GM21529 (cell line): ENCODE measurements around the gene PPFIA4.

Experiments used
- ATAC-seq: cut with Tn5 transposase; IDR thresholded peaks from one replicate; pipeline ENCODE4 v1.9.1; 2021; ENCODE audit not compliant: unreplicated experiment

Gene PPFIA4

DNA sequence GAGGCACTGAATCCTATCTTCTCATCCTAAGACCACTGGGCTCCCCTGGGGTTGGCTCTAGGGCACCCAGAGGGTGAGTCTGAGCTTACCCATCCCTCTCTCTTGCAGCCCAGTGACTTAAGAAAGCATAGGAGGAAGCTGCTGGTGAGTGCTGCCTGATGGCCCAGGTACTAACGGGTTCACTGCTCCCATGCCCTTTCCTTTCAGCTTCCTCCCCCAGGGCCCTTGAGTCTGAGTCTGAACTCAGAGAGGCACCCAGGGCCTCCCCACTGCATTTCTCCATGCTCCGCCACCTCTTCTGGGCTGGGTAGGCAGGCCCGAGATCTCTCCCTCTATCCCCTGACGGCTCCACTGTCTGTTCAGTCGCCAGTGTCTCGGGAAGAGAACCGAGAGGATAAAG lies 29.7 kb downstream of the PPFIA4 start:
- no peak for ATAC-seq

- no peak for ATAC-seq
These were observed 30.2 kb downstream of the PPFIA4 start for GRCh38 chr1:203056516-203056915.

DNA sequence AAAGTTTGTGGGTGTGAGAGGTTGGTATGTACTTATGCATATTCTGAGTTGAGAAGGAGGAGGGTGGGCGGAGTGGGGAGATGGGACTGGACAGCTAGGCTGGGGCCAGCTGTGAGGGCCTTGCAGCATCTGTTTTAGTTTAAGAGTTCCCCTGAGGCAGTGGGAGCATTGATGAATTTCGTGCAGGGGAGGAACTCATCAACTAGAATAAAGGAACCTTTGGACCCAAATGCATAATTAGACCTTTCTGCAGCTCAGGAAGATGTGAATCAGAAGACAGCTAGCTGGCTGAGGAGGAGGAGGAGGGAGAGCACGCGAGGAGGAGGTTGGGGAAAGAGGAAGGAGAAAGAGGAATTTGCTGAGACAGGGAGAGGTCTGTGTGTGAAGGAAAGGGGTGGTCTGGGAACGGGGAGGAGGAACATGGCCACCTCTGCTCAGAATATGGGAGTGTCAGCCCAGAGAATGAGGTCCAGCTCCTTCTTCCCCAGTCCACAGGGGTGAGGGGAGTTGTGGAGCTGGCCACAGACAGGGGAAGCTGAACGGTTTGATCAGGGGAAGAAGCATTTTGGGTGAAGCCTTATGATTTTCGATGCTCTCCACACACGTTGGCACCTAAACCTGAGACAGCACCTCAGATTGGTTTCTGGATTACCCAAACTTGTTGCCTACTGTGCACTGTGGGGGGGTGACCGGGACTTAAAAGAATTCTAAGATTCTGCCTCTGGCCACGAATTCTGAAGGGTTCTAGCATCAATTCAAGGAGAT lies 31.8 kb downstream of the PPFIA4 start:
- ATAC-seq: no peak

DNA sequence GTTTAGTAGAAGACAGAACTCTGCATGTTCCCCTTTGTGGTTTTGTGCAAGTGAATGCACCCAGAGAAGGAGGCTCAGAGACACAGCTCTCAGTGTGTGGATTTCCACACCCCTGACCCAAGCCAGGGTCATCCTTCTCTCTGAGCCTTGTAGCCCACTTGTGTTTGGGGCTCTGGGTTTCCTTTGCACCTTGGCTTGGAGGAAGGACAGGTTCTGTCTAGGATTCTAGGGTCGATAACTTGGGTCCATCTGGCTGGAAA lies 32.3 kb downstream of the PPFIA4 start:
- no peak for ATAC-seq

- no peak for ATAC-seq
These were observed 33.2 kb downstream of the PPFIA4 start for GRCh38 chr1:203059485-203059884.

GRCh38 chr1:203060115-203060514 lies 33.8 kb downstream of the PPFIA4 start:
- no peak for ATAC-seq

DNA sequence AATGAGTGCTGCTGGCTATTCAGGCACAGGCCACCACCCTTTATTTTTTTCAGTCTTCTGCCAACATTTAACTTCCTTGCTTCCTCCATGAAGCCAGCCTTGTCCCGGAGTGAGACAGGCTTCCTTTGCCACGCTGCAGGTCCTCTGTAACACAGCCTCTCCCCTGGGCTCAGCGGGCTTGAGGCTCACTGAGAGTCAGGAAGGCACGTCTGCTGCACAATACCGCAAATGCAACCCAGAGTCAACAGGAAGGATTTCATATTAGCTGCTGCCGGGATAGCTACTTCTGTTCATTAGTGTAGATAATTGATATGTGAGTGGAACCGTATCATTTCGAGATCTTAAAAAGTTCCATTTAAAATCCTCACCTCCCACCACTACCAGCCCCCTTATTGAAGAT lies 37.0 kb downstream of the PPFIA4 start:
- no peak for ATAC-seq

DNA sequence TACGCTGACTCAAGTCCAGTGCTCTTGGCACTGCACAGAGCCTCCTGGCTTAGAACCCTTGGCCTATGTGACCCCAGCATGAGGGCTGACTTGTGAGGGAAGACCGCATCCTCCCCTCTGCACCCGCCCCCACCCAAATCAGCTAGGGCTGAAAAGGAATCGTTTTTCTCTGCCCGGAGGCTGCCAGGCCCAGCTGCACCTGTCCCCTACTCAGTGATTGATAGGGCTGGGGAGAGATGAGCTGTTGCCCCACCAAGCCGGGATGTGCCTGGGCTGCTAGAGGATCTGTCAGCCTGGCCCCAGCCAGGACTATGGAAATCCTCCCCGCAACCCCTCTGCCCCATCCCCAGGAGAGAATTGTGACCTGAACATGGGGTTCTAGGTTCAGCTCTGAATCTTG lies 38.9 kb downstream of the PPFIA4 start:
- ATAC-seq: no peak

DNA sequence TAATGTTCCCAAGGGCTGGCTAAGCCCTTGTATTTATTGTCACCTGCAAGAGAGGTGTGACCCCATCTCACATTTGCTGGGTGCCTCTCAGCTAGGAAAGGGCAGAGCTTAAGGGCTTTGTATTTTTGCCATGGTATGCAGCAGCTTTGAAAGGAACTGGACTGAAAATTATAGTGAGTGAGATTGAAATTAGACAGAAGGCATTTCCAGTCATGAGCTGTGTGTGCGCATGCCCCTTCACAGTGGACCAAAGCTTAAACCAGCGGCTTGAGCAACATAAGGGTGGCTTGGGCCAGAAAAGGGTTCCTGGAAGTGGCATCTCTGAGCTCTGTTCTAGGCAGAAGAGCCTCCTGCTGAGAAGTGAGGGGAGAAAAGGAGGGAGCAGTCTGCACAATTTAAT lies 39.7 kb downstream of the PPFIA4 start:
- no peak for ATAC-seq

- no peak for ATAC-seq
These were observed 40.7 kb downstream of the PPFIA4 start for GRCh38 chr1:203066965-203067364.

GRCh38 chr1:203069030-203069747 lies 42.9 kb downstream of the PPFIA4 start:
- no peak for ATAC-seq

DNA sequence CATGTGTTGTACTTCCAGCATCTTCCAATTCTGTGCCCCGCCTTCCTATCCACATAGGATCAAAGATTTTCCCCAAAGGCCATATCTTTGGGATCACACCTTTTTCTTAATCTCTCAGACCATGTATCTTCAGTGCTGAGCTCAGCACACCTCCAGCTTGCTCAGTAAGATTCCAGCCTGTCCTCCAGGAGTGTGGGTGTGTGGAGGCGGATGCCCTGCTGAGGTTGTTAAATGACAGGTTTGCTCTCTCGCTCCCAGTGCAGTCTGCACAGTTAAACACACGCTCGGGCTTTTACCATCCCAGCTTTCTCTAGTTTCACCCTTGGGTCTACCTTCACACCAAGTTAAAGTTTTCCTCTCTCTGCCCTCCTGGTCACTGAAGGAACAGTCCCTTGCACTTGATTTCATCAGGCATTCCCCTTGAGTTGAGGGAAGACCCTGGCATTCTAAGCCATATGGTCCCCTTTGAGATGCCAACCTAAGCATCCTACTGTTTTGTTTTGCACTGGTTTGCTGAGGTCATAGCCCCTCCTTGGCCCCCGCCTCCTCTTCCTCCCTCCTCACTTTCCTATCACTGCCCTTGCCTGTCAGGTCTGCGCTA lies 45.8 kb downstream of the PPFIA4 start:
- no peak for ATAC-seq

DNA sequence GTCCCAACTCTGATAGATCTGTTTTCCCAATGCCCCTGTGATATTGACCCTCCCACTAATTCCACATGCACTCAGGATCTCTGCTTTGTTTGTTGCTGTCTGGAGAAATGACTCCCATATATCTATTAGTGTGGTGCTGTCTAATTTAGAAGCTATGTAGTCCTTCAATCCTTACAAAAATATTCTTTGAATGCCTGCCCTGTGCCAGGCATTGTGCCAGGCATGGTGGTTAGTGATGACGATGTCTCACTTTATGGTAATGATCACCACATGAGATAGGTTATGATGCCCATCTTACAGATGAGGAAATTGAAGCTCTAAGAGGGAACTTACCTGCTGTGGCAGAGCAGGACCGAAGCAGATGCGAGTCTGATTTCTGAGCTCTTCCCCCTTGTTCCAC lies 46.6 kb downstream of the PPFIA4 start:
- no peak for ATAC-seq

DNA sequence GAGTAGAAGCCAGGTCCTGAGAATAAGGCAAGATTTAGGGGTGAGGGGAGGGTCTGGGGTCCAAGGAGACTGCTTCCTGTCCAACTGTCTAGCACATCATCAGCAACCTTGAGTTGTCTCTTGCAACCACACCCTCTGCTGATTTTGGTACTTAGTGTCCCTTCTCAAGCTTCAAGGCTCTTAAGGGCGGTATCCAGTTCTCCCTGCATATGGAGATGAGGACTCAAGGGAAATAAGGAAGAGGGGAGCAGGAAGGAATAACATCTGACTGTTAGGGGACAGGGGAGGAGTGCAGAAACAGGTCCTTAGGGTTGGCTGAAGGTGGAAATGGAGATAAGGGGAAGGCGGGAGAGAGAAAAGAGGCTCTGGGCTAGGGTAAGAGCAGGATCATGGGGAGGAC lies 47.2 kb downstream of the PPFIA4 start:
- ATAC-seq: no peak

DNA sequence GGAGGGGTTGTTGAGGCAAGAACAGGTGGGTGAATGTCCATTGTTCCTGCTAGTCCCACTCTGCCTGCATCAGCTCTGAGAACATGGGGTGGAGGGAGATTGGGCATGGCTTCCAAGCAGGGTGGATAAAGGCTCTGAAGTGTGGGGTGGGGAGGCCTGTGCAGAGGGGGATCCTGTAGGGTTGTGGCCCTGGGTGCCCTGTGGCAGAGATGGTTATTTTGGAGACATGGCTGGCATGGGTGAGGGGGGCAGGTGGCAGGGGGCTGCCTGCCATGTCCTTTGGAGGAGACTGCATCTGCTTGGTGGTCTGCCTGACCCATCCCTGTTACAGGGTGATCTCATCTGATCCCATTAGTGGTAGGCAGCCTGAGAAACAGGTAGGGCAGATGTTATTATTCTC lies 48.3 kb downstream of the PPFIA4 start:
- ATAC-seq: no peak

DNA sequence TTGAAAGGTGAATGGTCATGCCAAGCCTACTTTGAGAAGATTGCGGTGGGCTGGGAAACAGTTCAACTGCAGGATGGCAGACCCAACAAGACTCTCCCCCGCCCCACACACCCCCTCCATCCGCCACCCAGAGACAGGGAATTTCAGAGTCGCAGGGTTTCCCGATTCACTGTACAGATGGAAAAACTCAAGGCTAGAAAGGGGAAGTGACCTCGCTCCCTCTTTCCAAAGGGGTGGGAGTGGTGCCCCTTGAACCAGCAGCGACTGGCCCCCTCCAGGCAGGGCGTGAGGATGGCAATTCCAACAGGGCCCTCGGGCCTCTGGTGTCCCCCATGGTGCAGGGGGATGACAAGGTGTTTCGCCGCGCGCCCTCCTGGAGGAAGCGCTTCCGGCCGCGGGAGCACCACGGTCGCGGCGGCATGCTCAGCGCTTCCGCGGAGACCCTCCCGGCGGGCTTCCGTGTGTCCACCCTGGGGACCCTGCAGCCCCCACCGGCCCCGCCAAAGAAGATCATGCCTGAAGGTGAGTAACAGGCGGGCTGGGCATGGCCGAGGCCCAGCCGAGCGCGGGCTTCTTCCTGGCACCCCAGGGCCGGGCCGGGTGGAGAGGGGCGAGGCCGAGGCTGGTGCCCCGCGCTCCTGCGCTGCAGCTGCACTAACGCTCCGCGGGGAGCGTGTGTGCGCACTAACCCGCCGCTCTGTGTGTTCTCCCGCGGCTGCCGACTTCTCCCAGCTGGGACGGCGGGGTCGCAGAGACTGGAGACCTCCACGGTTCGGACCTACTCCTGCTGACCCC lies 49.1 kb downstream of the PPFIA4 start:
- no peak for ATAC-seq

DNA sequence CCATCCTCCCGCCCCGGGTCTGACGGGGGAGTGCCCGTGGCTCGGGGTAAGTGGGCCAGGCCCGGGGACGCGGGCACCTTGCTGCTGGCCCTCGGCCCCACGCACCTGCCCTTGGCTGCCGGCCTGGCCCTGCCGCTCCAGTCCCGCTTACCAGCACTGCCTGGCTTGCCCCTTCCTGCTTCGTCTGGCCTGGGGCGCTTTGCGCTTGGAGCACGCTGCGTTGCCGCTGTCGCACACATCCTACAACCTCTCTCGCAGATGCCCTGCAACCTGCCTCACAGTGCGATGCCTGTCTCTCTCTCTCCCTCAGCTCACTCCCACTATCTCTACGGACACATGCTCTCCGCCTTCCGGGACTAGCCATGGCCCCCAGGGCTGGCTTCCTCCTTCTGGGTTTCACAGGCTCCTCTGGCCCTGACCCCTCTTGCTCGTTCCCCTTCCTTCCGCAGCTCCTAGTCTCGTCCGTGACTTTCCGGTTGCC lies 49.8 kb downstream of the PPFIA4 start:
- no peak for ATAC-seq

DNA sequence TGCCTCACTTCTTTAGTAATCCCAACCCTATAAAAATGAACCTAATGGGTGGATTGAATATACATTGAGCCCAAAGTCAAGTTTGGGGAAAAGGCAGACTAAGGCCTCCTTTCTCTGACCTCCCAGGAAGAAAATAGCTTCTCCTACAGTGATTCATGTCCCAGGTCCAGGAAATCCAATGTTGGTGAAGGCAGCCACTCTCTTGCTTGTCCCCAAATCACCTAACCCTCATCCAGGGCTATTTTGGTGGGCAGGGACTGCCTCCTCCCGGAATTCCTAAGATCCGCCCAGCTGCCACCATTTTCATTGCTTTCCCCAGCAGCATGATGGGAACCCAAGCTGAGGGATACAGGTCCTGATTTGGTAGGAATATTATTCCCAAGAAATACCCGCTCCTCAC lies 51.1 kb downstream of the PPFIA4 start:
- no peak for ATAC-seq

DNA sequence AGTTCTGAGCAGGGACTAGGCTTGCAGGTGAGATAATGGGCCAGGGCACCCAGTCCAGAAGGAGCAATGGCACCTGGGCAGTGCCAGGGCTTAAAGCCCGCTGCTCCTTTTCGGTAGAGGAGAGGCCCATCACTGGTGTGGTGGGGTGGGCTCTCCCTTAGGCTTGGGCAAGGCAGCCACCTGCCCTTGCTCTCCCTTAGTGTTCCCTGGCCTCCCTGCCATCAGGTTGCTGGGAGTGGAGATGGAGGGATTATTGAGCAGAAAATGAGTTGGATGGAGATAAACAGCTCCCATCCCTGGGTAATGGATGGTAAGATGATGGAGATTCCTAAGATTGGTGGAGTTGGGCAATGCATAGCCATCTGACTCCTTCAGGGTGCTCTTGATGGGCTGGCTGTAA lies 51.7 kb downstream of the PPFIA4 start:
- ATAC-seq: no peak

DNA sequence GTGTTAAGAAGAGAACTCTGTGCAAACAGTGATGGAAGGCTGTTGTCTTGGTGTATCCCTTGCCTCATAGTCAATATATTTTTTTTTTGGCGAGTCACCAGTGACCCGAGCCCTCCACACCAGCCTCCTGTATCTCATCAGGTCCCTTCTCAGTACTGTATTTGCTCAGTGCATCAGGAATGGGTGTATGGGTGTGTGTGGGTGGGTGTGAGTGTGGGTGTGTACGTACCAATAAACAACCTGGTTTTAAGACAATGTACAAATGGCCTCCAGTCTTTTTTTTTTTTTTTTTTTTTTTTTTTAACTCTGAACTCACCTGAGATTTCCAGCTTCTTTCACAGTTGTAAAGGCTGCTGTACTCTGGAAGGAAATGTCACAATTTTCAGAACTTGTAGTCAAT lies 52.2 kb downstream of the PPFIA4 start:
- no peak for ATAC-seq

GRCh38 chr1:203080456-203080855 lies 54.2 kb downstream of the PPFIA4 start:
- no peak for ATAC-seq
